ENCODE data around the gene ZC2HC1B.

Gene ZC2HC1B

DNA sequence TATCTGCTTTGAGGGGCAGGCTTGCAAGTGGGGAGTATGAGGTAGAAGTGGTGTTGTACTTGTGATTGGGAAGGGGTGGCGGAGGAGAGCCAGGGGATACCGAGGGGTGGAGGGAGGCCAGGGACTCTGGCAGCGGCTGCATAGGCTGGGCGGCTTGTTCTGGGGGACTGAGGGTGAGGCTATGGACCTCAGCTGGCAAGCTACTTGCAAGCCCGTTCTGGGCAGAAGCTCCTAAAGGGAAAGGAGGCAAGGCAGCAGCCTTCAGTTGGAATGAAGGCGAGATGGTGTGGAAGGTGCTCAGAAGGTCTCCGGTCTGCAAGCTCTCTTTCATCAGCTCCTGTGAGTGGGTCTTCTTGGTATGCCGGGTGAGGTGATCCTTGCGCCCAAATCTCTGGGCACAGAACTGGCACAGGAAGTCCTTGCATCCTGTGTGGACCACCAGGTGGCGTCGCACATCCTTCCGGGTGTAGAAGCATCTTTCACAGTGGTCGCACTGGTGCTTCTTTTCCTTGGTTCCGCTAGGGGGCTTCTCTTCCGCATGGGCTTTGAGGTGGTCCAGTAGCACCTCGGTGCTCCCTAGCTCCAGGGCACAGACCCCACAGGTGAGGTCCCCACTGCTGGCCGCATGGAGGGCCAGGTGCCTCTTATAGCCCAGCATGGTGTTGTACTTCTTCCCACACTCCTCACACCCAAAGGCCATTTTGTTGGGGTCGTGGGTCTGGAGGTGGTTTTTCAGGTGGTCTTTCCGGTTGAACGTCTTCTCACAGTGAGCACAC lies 77.8 kb downstream of the ZC2HC1B start:
- Histone ChIP-seq H3K36me3 (ENCODE audit: control insufficient read depth in 2 of 2, insufficient read depth in 2 of 2, low read length in 2 of 2) (no peaks in the 10 kb centered on the region), H3K4me1 (ENCODE audit: control insufficient read depth in 2 of 2, insufficient read depth in 2 of 2, low read length in 2 of 2) (no peaks in the 10 kb centered on the region), H3K27ac (ENCODE audit: low read depth in 2 of 2, low read length in 2 of 2) (no peak overlapping the region), H3K4me3 (ENCODE audit: low read length in 2 of 2) (no peak overlapping the region), H3K9ac (ENCODE audit: low read depth in 1 of 2, low read length in 2 of 2) (no peak overlapping the region), H3K9me3 (ENCODE audit: control insufficient read depth in 2 of 2, low read length in 2 of 2) (no peaks in the 10 kb centered on the region), H3K27me3 (ENCODE audit: control insufficient read depth in 2 of 2, insufficient read depth in 2 of 2, low read length in 2 of 2) (no peaks in the 10 kb centered on the region)

DNA sequence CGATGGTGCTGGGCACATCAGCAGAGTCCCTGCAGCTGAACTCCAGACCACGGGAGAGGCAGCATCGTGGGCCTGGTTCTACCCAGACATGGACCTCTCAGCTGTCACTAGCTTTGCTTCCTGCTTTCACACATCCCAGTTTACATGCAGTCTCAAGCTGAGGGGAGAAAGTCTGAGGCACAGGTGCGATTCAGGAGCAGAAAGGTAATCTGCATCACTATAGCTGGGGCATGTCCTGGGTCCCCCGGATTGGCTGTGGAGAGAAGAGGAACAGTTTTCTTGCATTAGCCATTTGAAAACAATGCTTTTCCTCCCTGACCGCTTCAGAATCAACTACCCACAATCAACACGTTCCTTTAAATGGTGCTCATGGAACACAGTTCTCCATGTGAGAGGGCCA lies 83.9 kb downstream of the ZC2HC1B start:
- Histone ChIP-seq H3K27me3 (ENCODE audit: control insufficient read depth in 2 of 2, insufficient read depth in 2 of 2, low read length in 2 of 2) (no peaks in the 10 kb centered on the region), H3K36me3 (ENCODE audit: control insufficient read depth in 2 of 2, insufficient read depth in 2 of 2, low read length in 2 of 2) (peaks cover 5 to 7% of the 10 kb centered on the region in 2 donors)

DNA sequence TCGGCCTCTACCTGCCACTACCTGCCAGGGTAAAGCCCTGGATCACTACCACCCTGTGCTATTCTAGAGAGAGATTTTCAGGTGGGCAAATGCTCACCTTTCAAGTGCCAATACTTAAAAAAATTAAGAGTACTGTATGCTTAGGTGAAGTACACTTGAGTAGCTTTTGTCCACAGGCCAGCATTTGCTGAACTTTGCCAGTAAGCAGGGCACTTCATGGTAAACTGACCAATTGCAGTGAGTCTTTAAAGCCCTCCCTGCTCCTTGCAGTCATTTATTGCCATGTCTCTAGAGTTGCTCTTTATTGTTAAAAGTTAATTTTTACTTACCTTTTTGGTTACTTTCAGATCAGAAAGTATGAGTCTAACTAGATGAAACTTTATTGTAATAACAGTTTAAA lies 85.3 kb downstream of the ZC2HC1B start:
- Histone ChIP-seq H3K27me3 (ENCODE audit: control insufficient read depth in 2 of 2, insufficient read depth in 2 of 2, low read length in 2 of 2) (no peaks in the 10 kb centered on the region), H3K4me3 (ENCODE audit: low read length in 2 of 2) (peak overlapping the region in 1 of 2 donors; percentile 16), H3K9ac (ENCODE audit: low read depth in 1 of 2, low read length in 2 of 2) (no peak overlapping the region), H3K36me3 (ENCODE audit: control insufficient read depth in 2 of 2, insufficient read depth in 2 of 2, low read length in 2 of 2) (peaks cover 5 to 7% of the 10 kb centered on the region in 2 donors), H3K4me1 (ENCODE audit: control insufficient read depth in 2 of 2, insufficient read depth in 2 of 2, low read length in 2 of 2) (peaks cover 7 to 11% of the 10 kb centered on the region in 2 donors), H3K27ac (ENCODE audit: low read depth in 2 of 2, low read length in 2 of 2) (peak overlapping the region in 1 of 2 donors; percentile 16), H3K9me3 (ENCODE audit: control insufficient read depth in 2 of 2, low read length in 2 of 2) (no peaks in the 10 kb centered on the region)

More for the DNA sequence above, 83.9 kb downstream of the ZC2HC1B start:
- H3K4me1 ChIP-seq (ENCODE audit: control insufficient read depth in 2 of 2, insufficient read depth in 2 of 2, low read length in 2 of 2): peaks cover 7 to 11% of the 10 kb centered on the region in 2 donors
- no peak overlapping the region for H3K9ac ChIP-seq (ENCODE audit: low read depth in 1 of 2, low read length in 2 of 2)
- no peaks in the 10 kb centered on the region for H3K9me3 ChIP-seq (ENCODE audit: control insufficient read depth in 2 of 2, low read length in 2 of 2)
- H3K27ac ChIP-seq (ENCODE audit: low read depth in 2 of 2, low read length in 2 of 2): no peak overlapping the region
- no peak overlapping the region for H3K4me3 ChIP-seq (ENCODE audit: low read length in 2 of 2)

DNA sequence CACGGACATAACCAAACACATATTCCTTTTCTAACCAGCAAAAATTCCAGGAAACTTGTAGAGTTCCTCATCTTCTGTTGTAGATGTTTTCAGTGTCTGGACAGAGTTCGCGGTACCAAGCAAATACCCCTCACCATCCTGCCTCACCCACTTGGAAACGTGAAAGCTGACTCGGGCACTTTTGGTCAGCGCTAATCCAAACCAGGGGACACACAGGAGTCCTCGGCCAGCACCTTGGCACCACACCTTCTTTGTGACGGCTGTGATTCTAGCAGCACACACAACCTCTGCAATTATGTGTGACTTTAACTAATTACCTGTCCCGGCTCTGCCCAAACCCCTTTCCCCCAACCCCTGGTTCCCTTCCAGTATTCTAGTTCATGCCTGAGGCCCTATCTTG lies 85.7 kb downstream of the ZC2HC1B start:
- no peak overlapping the region for H3K9ac ChIP-seq (ENCODE audit: low read depth in 1 of 2, low read length in 2 of 2)
- peak overlapping the region in 1 of 2 donors; percentile 16 for H3K4me3 ChIP-seq (ENCODE audit: low read length in 2 of 2)
- H3K27me3 ChIP-seq (ENCODE audit: control insufficient read depth in 2 of 2, insufficient read depth in 2 of 2, low read length in 2 of 2): no peaks in the 10 kb centered on the region
- peaks cover 5 to 7% of the 10 kb centered on the region in 2 donors for H3K36me3 ChIP-seq (ENCODE audit: control insufficient read depth in 2 of 2, insufficient read depth in 2 of 2, low read length in 2 of 2)
- H3K4me1 ChIP-seq (ENCODE audit: control insufficient read depth in 2 of 2, insufficient read depth in 2 of 2, low read length in 2 of 2): peaks cover 7 to 11% of the 10 kb centered on the region in 2 donors
- peak overlapping the region in 1 of 2 donors; percentile 24 for H3K27ac ChIP-seq (ENCODE audit: low read depth in 2 of 2, low read length in 2 of 2)
- H3K9me3 ChIP-seq (ENCODE audit: control insufficient read depth in 2 of 2, low read length in 2 of 2): no peaks in the 10 kb centered on the region

DNA sequence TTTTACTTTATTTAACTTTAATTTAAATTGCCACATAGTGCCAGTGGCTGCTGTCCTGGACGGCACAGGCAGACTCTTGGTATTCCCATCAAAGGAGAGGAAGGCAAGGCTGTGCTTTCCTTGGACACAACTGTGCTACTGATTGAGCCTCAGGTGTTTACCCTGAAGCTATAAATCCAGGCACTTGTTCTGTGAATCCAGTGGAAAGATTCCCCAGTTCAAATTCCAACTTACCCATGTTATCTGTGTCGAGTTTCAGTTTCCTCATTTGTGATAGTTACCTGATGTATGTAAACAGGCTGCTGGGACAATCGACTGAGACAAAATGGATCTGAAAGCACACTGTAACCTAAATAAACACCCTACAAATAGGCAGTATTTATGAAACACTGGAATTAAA lies 86.6 kb downstream of the ZC2HC1B start:
- no peaks in the 10 kb centered on the region for H3K27me3 ChIP-seq (ENCODE audit: control insufficient read depth in 2 of 2, insufficient read depth in 2 of 2, low read length in 2 of 2)
- no peak overlapping the region for H3K4me3 ChIP-seq (ENCODE audit: low read length in 2 of 2)
- no peak overlapping the region for H3K9ac ChIP-seq (ENCODE audit: low read depth in 1 of 2, low read length in 2 of 2)
- peaks cover 5 to 7% of the 10 kb centered on the region in 2 donors for H3K36me3 ChIP-seq (ENCODE audit: control insufficient read depth in 2 of 2, insufficient read depth in 2 of 2, low read length in 2 of 2)
- H3K27ac ChIP-seq (ENCODE audit: low read depth in 2 of 2, low read length in 2 of 2): peak overlapping the region in 1 of 2 donors; percentile 1
- H3K9me3 ChIP-seq (ENCODE audit: control insufficient read depth in 2 of 2, low read length in 2 of 2): no peaks in the 10 kb centered on the region
- H3K4me1 ChIP-seq (ENCODE audit: control insufficient read depth in 2 of 2, insufficient read depth in 2 of 2, low read length in 2 of 2): peaks cover 7 to 11% of the 10 kb centered on the region in 2 donors

DNA sequence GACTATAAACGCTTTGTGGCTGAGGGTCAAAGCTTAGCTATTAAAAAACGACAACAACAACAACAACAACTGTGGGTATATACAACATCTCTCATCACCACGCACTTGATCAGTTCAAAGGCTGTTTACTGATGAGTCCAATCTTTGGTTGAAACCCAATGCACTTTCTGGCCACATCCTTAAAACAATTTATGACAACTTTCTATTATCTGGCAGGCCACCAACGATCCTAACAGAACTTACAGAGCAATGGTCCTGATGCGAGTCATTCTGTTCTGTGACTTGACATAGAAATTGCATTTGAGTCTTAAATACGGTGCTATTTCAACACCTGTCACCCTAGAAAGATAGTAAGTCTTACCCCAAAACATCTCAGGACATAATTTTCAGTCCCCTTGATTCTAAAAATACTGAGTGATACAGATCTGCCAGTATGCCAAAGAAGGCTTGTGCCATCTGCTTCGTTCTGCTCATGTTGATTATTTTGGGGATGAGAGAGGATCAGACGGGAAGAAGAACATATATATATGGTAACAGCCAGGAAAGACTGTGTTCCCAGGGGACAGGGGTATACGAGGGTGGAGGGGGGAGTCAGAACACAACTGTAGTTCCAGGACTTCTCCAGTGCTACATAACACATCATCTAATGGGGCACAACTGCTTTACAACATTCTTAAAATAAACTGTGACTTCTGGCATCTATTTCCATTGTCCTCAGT lies 87.9 kb downstream of the ZC2HC1B start:
- Histone ChIP-seq H3K4me1 (ENCODE audit: control insufficient read depth in 2 of 2, insufficient read depth in 2 of 2, low read length in 2 of 2) (peaks cover 7 to 11% of the 10 kb centered on the region in 2 donors), H3K4me3 (ENCODE audit: low read length in 2 of 2) (no peak overlapping the region), H3K36me3 (ENCODE audit: control insufficient read depth in 2 of 2, insufficient read depth in 2 of 2, low read length in 2 of 2) (peaks cover 5 to 7% of the 10 kb centered on the region in 2 donors), H3K9ac (ENCODE audit: low read depth in 1 of 2, low read length in 2 of 2) (no peak overlapping the region), H3K9me3 (ENCODE audit: control insufficient read depth in 2 of 2, low read length in 2 of 2) (no peaks in the 10 kb centered on the region), H3K27ac (ENCODE audit: low read depth in 2 of 2, low read length in 2 of 2) (no peak overlapping the region), H3K27me3 (ENCODE audit: control insufficient read depth in 2 of 2, insufficient read depth in 2 of 2, low read length in 2 of 2) (no peaks in the 10 kb centered on the region)

DNA sequence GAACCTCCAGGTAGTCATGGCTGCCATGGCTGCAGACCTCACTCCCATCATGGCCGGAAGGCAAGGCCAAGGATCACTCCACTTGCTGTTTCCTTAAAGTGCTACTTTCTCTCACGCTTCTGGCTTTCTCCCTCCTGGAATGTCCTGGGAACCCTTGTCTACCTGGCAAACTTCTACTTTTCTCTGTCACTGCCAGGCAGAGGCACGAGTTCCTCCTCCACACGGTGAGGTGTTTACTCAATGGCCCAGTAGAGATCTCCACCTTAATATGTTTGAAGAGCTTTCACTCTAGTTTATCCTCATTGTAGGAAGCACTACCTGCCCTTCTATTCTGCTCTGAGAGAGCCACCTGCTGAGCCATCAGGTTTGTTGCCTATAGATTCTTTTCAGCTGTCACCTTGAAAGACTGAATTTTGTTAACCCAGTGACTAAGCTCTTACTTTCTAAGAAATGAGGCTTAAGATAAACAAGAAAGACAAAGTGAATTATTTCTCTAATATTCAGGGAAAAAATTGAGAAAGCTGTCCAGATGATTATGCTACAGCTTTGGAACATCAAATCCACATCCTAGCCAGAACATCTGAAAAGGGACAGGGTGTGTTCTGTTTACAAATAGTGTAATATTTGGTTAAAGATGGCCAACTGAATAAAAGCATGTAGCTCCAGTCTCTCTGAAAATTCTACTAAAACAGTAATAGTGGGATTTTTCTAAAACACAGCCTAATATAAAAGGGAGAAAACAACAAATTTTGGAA lies 88.8 kb downstream of the ZC2HC1B start:
- Histone ChIP-seq H3K9ac (ENCODE audit: low read depth in 1 of 2, low read length in 2 of 2) (no peak overlapping the region), H3K27me3 (ENCODE audit: control insufficient read depth in 2 of 2, insufficient read depth in 2 of 2, low read length in 2 of 2) (no peaks in the 10 kb centered on the region), H3K27ac (ENCODE audit: low read depth in 2 of 2, low read length in 2 of 2) (no peak overlapping the region), H3K4me1 (ENCODE audit: control insufficient read depth in 2 of 2, insufficient read depth in 2 of 2, low read length in 2 of 2) (peaks cover 7 to 11% of the 10 kb centered on the region in 2 donors), H3K9me3 (ENCODE audit: control insufficient read depth in 2 of 2, low read length in 2 of 2) (no peaks in the 10 kb centered on the region), H3K36me3 (ENCODE audit: control insufficient read depth in 2 of 2, insufficient read depth in 2 of 2, low read length in 2 of 2) (peaks cover 0 to 2% of the 10 kb centered on the region in 2 donors), H3K4me3 (ENCODE audit: low read length in 2 of 2) (no peak overlapping the region)

DNA sequence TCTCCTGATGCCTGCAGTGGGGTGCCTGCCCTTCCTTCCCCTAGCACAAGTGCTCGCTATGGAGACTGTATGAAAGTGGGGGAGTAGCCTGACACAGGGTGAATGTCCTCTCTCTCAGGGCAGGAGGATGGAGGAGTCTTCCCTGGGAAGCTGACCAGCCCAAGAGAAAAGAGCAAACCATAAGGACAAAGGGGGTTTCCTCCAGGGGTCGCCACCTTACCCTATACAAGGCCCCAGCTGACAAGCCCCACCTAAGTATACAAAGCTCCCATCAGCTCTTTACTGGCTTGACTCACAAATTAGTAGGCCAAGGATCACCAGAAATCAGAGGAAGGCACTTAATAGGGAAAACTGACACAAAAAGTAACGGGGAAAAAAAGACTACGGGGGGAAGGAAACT lies 89.6 kb downstream of the ZC2HC1B start:
- no peaks in the 10 kb centered on the region for H3K9me3 ChIP-seq (ENCODE audit: control insufficient read depth in 2 of 2, low read length in 2 of 2)
- H3K4me3 ChIP-seq (ENCODE audit: low read length in 2 of 2): no peak overlapping the region
- no peak overlapping the region for H3K27ac ChIP-seq (ENCODE audit: low read depth in 2 of 2, low read length in 2 of 2)
- H3K9ac ChIP-seq (ENCODE audit: low read depth in 1 of 2, low read length in 2 of 2): no peak overlapping the region
- H3K27me3 ChIP-seq (ENCODE audit: control insufficient read depth in 2 of 2, insufficient read depth in 2 of 2, low read length in 2 of 2): no peaks in the 10 kb centered on the region
- no peaks in the 10 kb centered on the region for H3K36me3 ChIP-seq (ENCODE audit: control insufficient read depth in 2 of 2, insufficient read depth in 2 of 2, low read length in 2 of 2)
- H3K4me1 ChIP-seq (ENCODE audit: control insufficient read depth in 2 of 2, insufficient read depth in 2 of 2, low read length in 2 of 2): peaks cover 7 to 11% of the 10 kb centered on the region in 2 donors

DNA sequence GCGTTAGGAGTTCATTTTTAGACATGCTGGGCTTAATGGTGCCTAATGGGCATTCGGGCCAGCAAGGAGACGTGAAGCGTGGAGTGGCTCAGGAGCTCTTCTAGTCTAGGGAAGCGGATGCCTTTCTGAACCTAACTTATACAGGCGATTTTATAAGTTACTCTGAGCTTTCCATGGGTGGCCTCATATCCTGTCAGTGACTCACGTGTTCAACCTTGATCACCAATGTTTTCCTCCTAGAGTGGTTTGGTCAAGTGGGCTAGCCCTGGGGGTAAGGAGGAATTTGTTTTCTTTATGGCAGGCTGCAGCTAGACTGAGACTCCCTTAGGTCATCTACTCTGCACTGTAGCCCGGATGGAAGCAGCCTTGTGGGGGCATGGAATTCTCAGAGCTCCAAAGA lies 91.7 kb downstream of the ZC2HC1B start:
- peaks cover 0 to 10% of the 10 kb centered on the region in 2 donors for H3K36me3 ChIP-seq (ENCODE audit: control insufficient read depth in 2 of 2, insufficient read depth in 2 of 2, low read length in 2 of 2)
- H3K27ac ChIP-seq (ENCODE audit: low read depth in 2 of 2, low read length in 2 of 2): no peak overlapping the region
- H3K4me1 ChIP-seq (ENCODE audit: control insufficient read depth in 2 of 2, insufficient read depth in 2 of 2, low read length in 2 of 2): no peaks in the 10 kb centered on the region
- no peaks in the 10 kb centered on the region for H3K27me3 ChIP-seq (ENCODE audit: control insufficient read depth in 2 of 2, insufficient read depth in 2 of 2, low read length in 2 of 2)
- H3K9me3 ChIP-seq (ENCODE audit: control insufficient read depth in 2 of 2, low read length in 2 of 2): no peaks in the 10 kb centered on the region
- no peak overlapping the region for H3K9ac ChIP-seq (ENCODE audit: low read depth in 1 of 2, low read length in 2 of 2)
- no peak overlapping the region for H3K4me3 ChIP-seq (ENCODE audit: low read length in 2 of 2)
